Erythroblast (primary cell): ENCODE results near the gene NAA20.

Experiments
- DNase-seq, 2 experiments: peaks; one replicate each; lab custom pipeline; 2025; lab: John Stamatoyannopoulos, UW
- GATA1 ChIP-seq: IDR thresholded peaks from 2 replicates; pipeline ENCODE4 v1.6.1; 2011; ENCODE audit warnings: low read depth, mild to moderate bottlenecking, control low read depth, low read length, moderate library complexity
- POLR2A ChIP-seq: IDR thresholded peaks from 2 replicates; pipeline ENCODE4 v1.6.1; 2011; ENCODE audit warnings: mild to moderate bottlenecking, low read length

NAA20 gene

GRCh38 chr20:19976595-19977372, 40.4 kb upstream of the NAA20 start:
- DNase-seq = no peak
- TF ChIP-seq POLR2A (no peak), GATA1 (no peak)

- TF ChIP-seq GATA1 = no peak
- no peak for TF ChIP-seq POLR2A
- DNase-seq = no peak
These were observed 39.8 kb upstream of the NAA20 start for GRCh38 chr20:19977373-19977770.

GRCh38 chr20:19978511-19979210, 38.5 kb upstream of the NAA20 start:
- TF ChIP-seq POLR2A = no peak
- TF ChIP-seq GATA1 = no peak
- DNase-seq = no peak

- no peak for DNase-seq
These were observed 36.1 kb upstream of the NAA20 start for GRCh38 chr20:19981031-19981451.

GRCh38 chr20:19986419-19986818, 30.7 kb upstream of the NAA20 start:
- TF ChIP-seq POLR2A (no peak), GATA1 (no peak)
- no peak for DNase-seq

More at GRCh38 chr20:19981031-19981451, 36.1 kb upstream of the NAA20 start:
- TF ChIP-seq GATA1 = no peak
- TF ChIP-seq POLR2A = no peak

- no peak for DNase-seq
- TF ChIP-seq GATA1 (no peak), POLR2A (no peak)
These were observed 30.1 kb upstream of the NAA20 start for GRCh38 chr20:19987046-19987445.

GRCh38 chr20:19990850-19991249, 26.3 kb upstream of the NAA20 start:
- TF ChIP-seq GATA1 (no peak), POLR2A (no peak)
- no peak for DNase-seq

GRCh38 chr20:19991308-19991707, 25.9 kb upstream of the NAA20 start:
- no peak for DNase-seq
- no peak for TF ChIP-seq GATA1
- TF ChIP-seq POLR2A = no peak

GRCh38 chr20:19991854-19992253, 25.3 kb upstream of the NAA20 start:
- DNase-seq = no peak
- TF ChIP-seq POLR2A (no peak), GATA1 (no peak)

- no peak for DNase-seq
- TF ChIP-seq GATA1 (no peak), POLR2A (no peak)
These were observed 23.9 kb upstream of the NAA20 start for GRCh38 chr20:19992996-19993908.

GRCh38 chr20:19993958-19994669, 23.0 kb upstream of the NAA20 start:
- DNase-seq = no peak
- TF ChIP-seq POLR2A (no peak), GATA1 (no peak)

GRCh38 chr20:19995220-19995863, 21.8 kb upstream of the NAA20 start:
- TF ChIP-seq POLR2A (no peak), GATA1 (no peak)
- DNase-seq = peak; percentile 27 to 56
